ENCODE results near the gene NKIRAS2. TPM values are rescaled to one million over a fixed set of nuclear protein-coding genes. Genes with fewer than 3 reads are reported as not detected.

Gene NKIRAS2
- polyA plus RNA-seq, 1 of the 3 experiments (the other 2 are of a cell fraction), result 91.8 TPM

DNA sequence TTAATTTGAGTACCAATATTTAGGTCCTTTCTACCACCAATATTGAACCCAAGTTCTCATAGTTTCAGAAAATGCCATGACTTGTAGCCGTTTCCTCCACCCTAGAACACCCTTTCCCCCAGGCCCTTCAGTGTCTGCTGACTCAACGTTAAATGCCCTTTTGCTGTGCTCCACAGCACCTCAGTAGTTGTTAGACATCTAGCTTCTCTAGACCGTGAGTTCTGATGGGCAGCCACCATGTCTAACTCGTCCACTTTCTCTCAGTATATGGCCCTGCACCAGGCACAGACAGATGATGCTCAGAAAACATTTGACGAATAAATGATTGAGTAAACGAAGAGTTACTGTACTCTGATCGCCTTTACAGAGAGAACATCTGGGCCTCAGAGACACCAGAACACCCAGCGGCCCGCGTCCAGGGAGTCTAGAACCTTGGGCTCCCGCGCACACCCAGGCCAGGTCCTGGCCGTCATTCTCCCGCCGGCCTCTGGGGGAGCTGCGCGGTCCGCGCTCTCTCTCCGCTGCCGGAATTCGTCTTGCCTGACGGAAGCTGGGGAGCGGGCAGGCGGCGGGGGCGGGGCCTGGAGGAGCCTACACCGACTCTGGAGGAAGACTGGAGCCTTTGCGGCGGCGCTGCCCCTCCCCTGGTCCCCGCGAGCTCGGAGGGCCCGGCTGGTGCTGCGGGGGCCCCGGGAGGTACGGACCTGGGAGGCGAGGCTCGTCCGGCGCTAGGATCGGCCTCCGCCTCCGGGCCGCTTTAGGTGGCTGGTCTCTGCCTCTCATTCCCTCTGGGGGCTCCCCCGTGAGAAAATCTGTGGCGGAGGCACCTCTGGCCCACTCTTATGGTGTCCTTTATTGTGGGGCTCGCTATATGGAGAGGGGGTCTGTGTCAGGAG, at the start of gene NKIRAS2 (continued):
- TF ChIP-seq YY1 (IDR thresholded peaks at IDR 0.05; ENCODE audit: low read depth) (peak; percentile 63; the same call in 1 of the 2 replicates), TEAD4 (IDR thresholded peaks at IDR 0.05; ENCODE audit: borderline replicate concordance, insufficient read depth) (no peak), JUND (IDR thresholded peaks at IDR 0.05) (no peak), SMC3 (IDR thresholded peaks at IDR 0.05; ENCODE audit: low read depth, low read length) (no peak), CHD2 (IDR thresholded peaks at IDR 0.05; ENCODE audit: low read length, partially characterized antibody) (peak; percentile 50), TAF1 (IDR thresholded peaks at IDR 0.05; ENCODE audit: borderline replicate concordance, low read depth, low read length) (peak; percentile 92), GATA2 (CRISPR knock-in tag; IDR thresholded peaks at IDR 0.05) (no peak), NRF1 (IDR thresholded peaks at IDR 0.05; ENCODE audit: low read depth, low read length) (0 out of 2 replicates have a peak, but pooled peaks have one; percentile 35), RCOR1 (IDR thresholded peaks at IDR 0.05; ENCODE audit: low read length) (no peak), POLR2AphosphoS5 (IDR thresholded peaks at IDR 0.05; ENCODE audit: low read depth, low read length) (peak; percentile 79), NFIC (IDR thresholded peaks at IDR 0.05; ENCODE audit: borderline replicate concordance) (no peak), FOXJ3 (CRISPR knock-in tag; IDR thresholded peaks at IDR 0.05) (no peak)
- TF ChIP-seq, protein P1, sequence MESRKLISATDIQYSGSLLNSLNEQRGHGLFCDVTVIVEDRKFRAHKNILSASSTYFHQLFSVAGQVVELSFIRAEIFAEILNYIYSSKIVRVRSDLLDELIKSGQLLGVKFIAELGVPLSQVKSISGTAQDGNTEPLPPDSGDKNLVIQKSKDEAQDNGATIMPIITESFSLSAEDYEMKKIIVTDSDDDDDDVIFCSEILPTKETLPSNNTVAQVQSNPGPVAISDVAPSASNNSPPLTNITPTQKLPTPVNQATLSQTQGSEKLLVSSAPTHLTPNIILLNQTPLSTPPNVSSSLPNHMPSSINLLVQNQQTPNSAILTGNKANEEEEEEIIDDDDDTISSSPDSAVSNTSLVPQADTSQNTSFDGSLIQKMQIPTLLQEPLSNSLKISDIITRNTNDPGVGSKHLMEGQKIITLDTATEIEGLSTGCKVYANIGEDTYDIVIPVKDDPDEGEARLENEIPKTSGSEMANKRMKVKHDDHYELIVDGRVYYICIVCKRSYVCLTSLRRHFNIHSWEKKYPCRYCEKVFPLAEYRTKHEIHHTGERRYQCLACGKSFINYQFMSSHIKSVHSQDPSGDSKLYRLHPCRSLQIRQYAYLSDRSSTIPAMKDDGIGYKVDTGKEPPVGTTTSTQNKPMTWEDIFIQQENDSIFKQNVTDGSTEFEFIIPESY (IDR thresholded peaks at IDR 0.05; ENCODE audit: borderline replicate concordance, low read depth), result no peak

DNA sequence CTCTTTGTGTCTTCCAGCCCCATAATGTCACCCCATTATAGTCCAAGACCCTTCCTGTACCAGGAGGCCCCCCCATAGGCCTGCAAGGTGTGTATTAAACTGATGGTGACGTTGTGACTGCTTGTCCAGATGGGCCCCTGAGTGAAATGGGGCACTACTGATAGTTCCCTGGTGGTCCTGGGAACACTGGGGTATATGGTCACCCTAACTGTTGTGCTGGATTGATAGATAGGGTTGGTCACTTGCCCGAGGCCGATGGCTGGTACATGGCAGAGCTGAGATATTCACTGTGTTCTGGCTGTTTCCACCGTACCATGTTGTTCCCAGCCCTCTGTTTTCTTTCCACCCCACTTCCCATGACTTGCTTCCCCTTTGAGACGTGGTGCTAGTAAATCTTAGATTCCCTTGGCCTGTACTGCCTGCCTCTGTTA, 49.0 kb upstream of the NKIRAS2 start:
- H3K4me2 ChIP-seq, result no peak overlapping the region
- no peaks in the 10 kb centered on the region for H3K9me2 ChIP-seq
- H3K79me2 ChIP-seq (ENCODE audit: insufficient read depth), result peaks cover 58% of the 10 kb centered on the region
- CTCF ChIA-PET, result interaction anchor here (3.6 to 5.4 kb wide), 2 partner anchors 10 to 47 kb away, joined by 8 to 47 read pairs; partner anchors contain the start of gene DNAJC7
- DNase-seq, result no peak
- no peaks in the 10 kb centered on the region for H3K27me3 ChIP-seq (ENCODE audit: insufficient read depth)
- H3K27ac ChIP-seq (ENCODE audit: low read depth in 2 of 2, low read length in 1 of 2), result peak overlapping the region in 1 of 2 experiments; percentile 45; a peak in 1 of 4 replicates
- 96% methylated on average over 5 of the region's 5 CpGs for WGBS (ENCODE audit: low lambda C conversion rate)
- peaks cover 1 to 72% of the 10 kb centered on the region in 2 experiments; a peak in 2 of 4 replicates for H3K4me1 ChIP-seq (ENCODE audit: control insufficient read depth in 1 of 2, insufficient read depth in 2 of 2, low read depth in 1 of 2, low read length in 1 of 2)
- no peak overlapping the region for H3K9ac ChIP-seq
- no peak overlapping the region for H3K4me3 ChIP-seq (ENCODE audit: low read depth in 2 of 2, low read length in 1 of 2)
- 0 out of 2 replicates have a peak, but pooled peaks cover 8% of the 10 kb centered on the region for H4K20me1 ChIP-seq (ENCODE audit: insufficient read depth)
- H3K9me3 ChIP-seq, result no peaks in the 10 kb centered on the region
- H2AFZ ChIP-seq (ENCODE audit: low read depth), result no peak overlapping the region
- TF ChIP-seq TEAD4 (IDR thresholded peaks at IDR 0.05; ENCODE audit: borderline replicate concordance, insufficient read depth), result no peak
- POLR2A ChIA-PET, result no interaction called here
- peaks cover 5% of the 10 kb centered on the region for H3F3A ChIP-seq (replicated peaks; ENCODE audit: insufficient read depth)
- peaks cover 35 to 59% of the 10 kb centered on the region in 2 experiments for H3K36me3 ChIP-seq (replicated peaks in 1 of 2; ENCODE audit: control insufficient read depth in 1 of 2, insufficient read depth in 2 of 2, low read length in 1 of 2)

Measured in SK-N-SH (cell line).